ENCODE measurements around the gene AGAP3.

Gene AGAP3

GRCh38 chr7:151118108-151119054 lies 32.1 kb downstream of the AGAP3 start:
- no peaks in the 10 kb centered on the region; the same call in 1 of the 2 replicates for H3K79me2 ChIP-seq (ENCODE audit: low read length)
- no peak for TF ChIP-seq CTCF (IDR thresholded peaks at IDR 0.05; ENCODE audit: low read depth, low read length)
- H3K4me1 ChIP-seq (ENCODE audit: low read length): no peaks in the 10 kb centered on the region
- peaks cover 14% of the 10 kb centered on the region for H4K20me1 ChIP-seq (ENCODE audit: insufficient read depth, low read length)
- no peak overlapping the region for H3K4me2 ChIP-seq (ENCODE audit: low read length)
- H3K27me3 ChIP-seq (ENCODE audit: low read depth, low read length): no peaks in the 10 kb centered on the region
- no peak overlapping the region for H2AFZ ChIP-seq (ENCODE audit: low read depth, low read length)
- H3K36me3 ChIP-seq (replicated peaks; ENCODE audit: low read depth, low read length): no peaks in the 10 kb centered on the region
- no peaks in the 10 kb centered on the region for H3K9me3 ChIP-seq (ENCODE audit: insufficient read depth, low read length)
- no peak overlapping the region for H3K9ac ChIP-seq (ENCODE audit: low read length)
- no peak overlapping the region for H3K27ac ChIP-seq (ENCODE audit: low read length)
- no peak overlapping the region for H3K4me3 ChIP-seq (ENCODE audit: low read length)

- TF ChIP-seq CTCF (IDR thresholded peaks at IDR 0.05; ENCODE audit: low read depth, low read length) (no peak), EZH2phosphoT487 (IDR thresholded peaks at IDR 0.05; ENCODE audit: low read depth) (no peak)
- no peak overlapping the region for H3K9ac ChIP-seq (ENCODE audit: low read length)
- H4K20me1 ChIP-seq (ENCODE audit: insufficient read depth, low read length): peaks cover 14% of the 10 kb centered on the region
- H3K4me3 ChIP-seq (ENCODE audit: low read length): no peak overlapping the region
- no peaks in the 10 kb centered on the region for H3K79me2 ChIP-seq (ENCODE audit: low read length)
- no peaks in the 10 kb centered on the region for H3K9me3 ChIP-seq (ENCODE audit: insufficient read depth, low read length)
- no peaks in the 10 kb centered on the region for H3K36me3 ChIP-seq (replicated peaks; ENCODE audit: low read depth, low read length)
- no peaks in the 10 kb centered on the region for H3K4me1 ChIP-seq (ENCODE audit: low read length)
- no peaks in the 10 kb centered on the region for H3K27me3 ChIP-seq (ENCODE audit: low read depth, low read length)
- H3K4me2 ChIP-seq (ENCODE audit: low read length): no peak overlapping the region
- no peak overlapping the region for H3K27ac ChIP-seq (ENCODE audit: low read length)
- H2AFZ ChIP-seq (ENCODE audit: low read depth, low read length): no peak overlapping the region
Observed at GRCh38 chr7:151119055-151119415, 32.8 kb downstream of the AGAP3 start.

- no peak overlapping the region for H3K27ac ChIP-seq (ENCODE audit: low read length)
- no peak for TF ChIP-seq EZH2phosphoT487 (IDR thresholded peaks at IDR 0.05; ENCODE audit: low read depth)
- no peak for TF ChIP-seq CTCF (IDR thresholded peaks at IDR 0.05; ENCODE audit: low read depth, low read length)
- H2AFZ ChIP-seq (ENCODE audit: low read depth, low read length): no peak overlapping the region
- H3K4me2 ChIP-seq (ENCODE audit: low read length): no peak overlapping the region
- H3K4me1 ChIP-seq (ENCODE audit: low read length): no peaks in the 10 kb centered on the region
- peaks cover 21% of the 10 kb centered on the region for H4K20me1 ChIP-seq (ENCODE audit: insufficient read depth, low read length)
- no peak overlapping the region for H3K4me3 ChIP-seq (ENCODE audit: low read length)
- no peaks in the 10 kb centered on the region for H3K36me3 ChIP-seq (replicated peaks; ENCODE audit: low read depth, low read length)
- H3K79me2 ChIP-seq (ENCODE audit: low read length): no peaks in the 10 kb centered on the region
- no peaks in the 10 kb centered on the region for H3K27me3 ChIP-seq (ENCODE audit: low read depth, low read length)
- H3K9me3 ChIP-seq (ENCODE audit: insufficient read depth, low read length): no peaks in the 10 kb centered on the region
- no peak overlapping the region for H3K9ac ChIP-seq (ENCODE audit: low read length)
Observed at GRCh38 chr7:151119902-151120301, 33.6 kb downstream of the AGAP3 start.

GRCh38 chr7:151120896-151121295 lies 34.6 kb downstream of the AGAP3 start:
- TF ChIP-seq CTCF (IDR thresholded peaks at IDR 0.05; ENCODE audit: low read depth, low read length) (no peak), EZH2phosphoT487 (IDR thresholded peaks at IDR 0.05; ENCODE audit: low read depth) (no peak)
- Histone ChIP-seq H3K9ac (ENCODE audit: low read length) (no peak overlapping the region), H2AFZ (ENCODE audit: low read depth, low read length) (no peak overlapping the region), H3K4me3 (ENCODE audit: low read length) (no peak overlapping the region), H3K27ac (ENCODE audit: low read length) (no peak overlapping the region), H3K27me3 (ENCODE audit: low read depth, low read length) (no peaks in the 10 kb centered on the region), H4K20me1 (ENCODE audit: insufficient read depth, low read length) (peaks cover 19% of the 10 kb centered on the region), H3K36me3 (replicated peaks; ENCODE audit: low read depth, low read length) (no peaks in the 10 kb centered on the region), H3K9me3 (ENCODE audit: insufficient read depth, low read length) (no peaks in the 10 kb centered on the region), H3K4me2 (ENCODE audit: low read length) (no peak overlapping the region), H3K4me1 (ENCODE audit: low read length) (no peaks in the 10 kb centered on the region), H3K79me2 (ENCODE audit: low read length) (no peaks in the 10 kb centered on the region)

Data from OCI-LY3 (cell line).